HEK293 (cell line): ENCODE measurements around the gene ACAA2.

Experiments
- CTCF ChIA-PET: fragments of 350-600 bp; formaldehyde crosslinking; extraction: SDS; loops from one replicate; lab custom pipeline; 2021; ENCODE audit warnings: antibody characterized with exemption; lab: Yijun Ruan, JAX
- POLR2A ChIA-PET: fragments of 300-600 bp; formaldehyde crosslinking; extraction: SDS; loops from one replicate; lab custom pipeline; 2020; ENCODE audit warnings: antibody characterized with exemption, inconsistent platforms; lab: Yijun Ruan, JAX
- H3K27ac ChIP-seq: fragments of 200-500 bp; sonication (Bioruptor generic); 2 replicates; pipeline ENCODE4 v1.5.1; 2014; ENCODE audit warnings: low read depth, low read length, control low read depth, inconsistent platforms; ENCODE audit errors: extremely low read depth
- H3K36me3 ChIP-seq, 2 experiments: fragments of 200-500 bp in 1 of 2; sonication (Bioruptor generic) in 1 of 2; 1 replicate in 1 of 2; 2 replicates in 1 of 2; pipeline ENCODE4 v1.5.1; 2014 to 2017; ENCODE audit warnings: inconsistent platforms in 2 of 2, low read length in 2 of 2; ENCODE audit not compliant: control insufficient read depth in 2 of 2, insufficient read depth in 1 of 2
- H3K4me1 ChIP-seq: fragments of 200-500 bp; sonication (Bioruptor generic); 2 replicates; pipeline ENCODE4 v1.5.1; 2014; ENCODE audit warnings: mild to moderate bottlenecking, low read length, inconsistent platforms; ENCODE audit not compliant: control insufficient read depth, insufficient read depth
- H3K4me3 ChIP-seq: 2 replicates; pipeline ENCODE4 v1.5.1; 2011; ENCODE audit warnings: low read depth, mild to moderate bottlenecking, control low read depth, low read length, moderate library complexity
- H3K9me3 ChIP-seq: fragments of 200-500 bp; sonication (Bioruptor generic); 2 replicates; pipeline ENCODE4 v1.5.1; 2014; ENCODE audit warnings: low read depth, low read length, inconsistent platforms; ENCODE audit not compliant: control insufficient read depth, insufficient read depth
- PRDM1 ChIP-seq: fragments of 450-650 bp; formaldehyde crosslinking; IDR thresholded peaks from 2 replicates; pipeline ENCODE4; 2016; ENCODE audit warnings: missing biosample characterization, missing genetic modification characterization
- SP7 ChIP-seq: fragments of 450-650 bp; formaldehyde crosslinking; IDR thresholded peaks from 2 replicates; pipeline ENCODE4 v1.5.1; 2016; ENCODE audit warnings: missing biosample characterization, missing genetic modification characterization
- TCF7L2 ChIP-seq: IDR thresholded peaks from 2 replicates; pipeline ENCODE4 v1.6.1; 2011; ENCODE audit warnings: low read depth, mild to moderate bottlenecking, inconsistent platforms, low read length, moderate library complexity, borderline replicate concordance
- TSHZ1 ChIP-seq: fragments of 450-650 bp; formaldehyde crosslinking; IDR thresholded peaks from 2 replicates; pipeline ENCODE4 v1.5.1; 2016; ENCODE audit warnings: missing biosample characterization, missing genetic modification characterization, borderline replicate concordance
- ZNF146 ChIP-seq: fragments of 450-650 bp; formaldehyde crosslinking; IDR thresholded peaks from 2 replicates; pipeline ENCODE4 v1.5.1; 2016; ENCODE audit warnings: missing biosample characterization, missing genetic modification characterization
- ZNF174 ChIP-seq: fragments of 450-650 bp; formaldehyde crosslinking; IDR thresholded peaks from 2 replicates; pipeline ENCODE4 v1.5.0; 2017; ENCODE audit warnings: missing biosample characterization, mild to moderate bottlenecking, missing genetic modification characterization
- ZNF19 ChIP-seq: fragments of 450-650 bp; formaldehyde crosslinking; IDR thresholded peaks from 2 replicates; pipeline ENCODE4; 2016; ENCODE audit warnings: missing biosample characterization, missing genetic modification characterization, low read depth
- ZNF223 ChIP-seq: fragments of 450-650 bp; formaldehyde crosslinking; IDR thresholded peaks from 2 replicates; pipeline ENCODE4 v1.5.1; 2016; ENCODE audit warnings: missing biosample characterization, missing genetic modification characterization
- ZNF549 ChIP-seq: fragments of 450-650 bp; IDR thresholded peaks from 2 replicates; pipeline ENCODE4 v1.5.1; 2018; ENCODE audit warnings: missing biosample characterization, missing genetic modification characterization, mild to moderate bottlenecking, inconsistent platforms, moderate library complexity
- ZNF654 ChIP-seq: fragments of 450-650 bp; formaldehyde crosslinking; IDR thresholded peaks from 2 replicates; pipeline ENCODE4 v1.5.1; 2016; ENCODE audit warnings: low read depth, missing biosample characterization, missing genetic modification characterization
- ZNF664 ChIP-seq: fragments of 450-650 bp; formaldehyde crosslinking; IDR thresholded peaks from 2 replicates; pipeline ENCODE4 v1.5.1; 2016; ENCODE audit warnings: missing biosample characterization, missing genetic modification characterization
- TF ChIP-seq, protein P1 (sequence below): fragments of 450-650 bp; formaldehyde crosslinking; IDR thresholded peaks from 2 replicates; pipeline ENCODE4 v1.5.1; 2016; ENCODE audit warnings: missing biosample characterization, missing genetic modification characterization
- TF ChIP-seq, protein P2 (sequence below): fragments of 450-650 bp; formaldehyde crosslinking; conservative IDR thresholded peaks from 2 replicates; pipeline ENCODE4 v1.5.1; 2016; ENCODE audit warnings: low read depth, missing biosample characterization, missing genetic modification characterization
- TF ChIP-seq, protein P3 (sequence below): fragments of 450-650 bp; formaldehyde crosslinking; IDR thresholded peaks from 2 replicates; pipeline ENCODE4 v1.5.1; 2017; ENCODE audit warnings: missing biosample characterization, missing genetic modification characterization
- TF ChIP-seq, protein P4 (sequence below): fragments of 450-650 bp; formaldehyde crosslinking; IDR thresholded peaks from 2 replicates; pipeline ENCODE4 v1.5.1; 2016; ENCODE audit warnings: missing biosample characterization, missing genetic modification characterization

Gene ACAA2

DNA sequence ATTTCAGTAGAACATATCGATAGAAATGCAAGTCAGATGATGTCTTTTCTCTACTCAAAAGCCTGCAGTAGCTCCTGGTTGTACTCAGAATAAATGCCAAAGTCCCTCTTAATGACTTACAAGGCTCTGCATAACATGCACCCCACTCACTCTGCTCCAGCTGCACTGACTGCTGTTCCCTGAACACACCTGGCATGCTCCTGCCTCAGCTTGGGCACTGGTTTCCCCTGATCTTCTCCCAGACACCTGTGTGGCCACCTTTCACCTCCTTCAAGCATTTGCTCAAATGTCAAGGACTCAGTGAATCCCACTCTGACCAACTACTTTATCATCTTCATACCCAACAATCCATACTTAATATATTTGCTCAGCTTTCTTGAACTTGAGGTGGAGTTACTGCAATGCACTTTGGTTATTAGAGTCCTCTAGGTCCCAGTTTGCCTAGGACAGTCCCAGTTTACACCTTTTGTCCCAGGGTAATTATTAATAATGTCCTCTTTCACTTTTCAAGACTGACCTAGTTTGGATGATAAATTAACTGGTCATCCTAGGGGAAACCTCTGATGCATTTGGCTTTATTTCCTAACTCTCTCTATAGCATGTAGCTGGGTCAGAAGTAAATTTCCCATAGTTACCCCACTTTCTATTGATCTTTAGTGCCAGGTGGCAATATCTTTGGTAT lies 44.1 kb downstream of the ACAA2 start (continued):
- no peak for TF ChIP-seq ZNF223 (tag by site-specific recombination)
- no peak for TF ChIP-seq SP7 (tag by site-specific recombination)
- TF ChIP-seq TSHZ1 (tag by site-specific recombination), result no peak
- TF ChIP-seq ZNF146, result no peak
- TF ChIP-seq, all 188 proteins: peak for 0

DNA sequence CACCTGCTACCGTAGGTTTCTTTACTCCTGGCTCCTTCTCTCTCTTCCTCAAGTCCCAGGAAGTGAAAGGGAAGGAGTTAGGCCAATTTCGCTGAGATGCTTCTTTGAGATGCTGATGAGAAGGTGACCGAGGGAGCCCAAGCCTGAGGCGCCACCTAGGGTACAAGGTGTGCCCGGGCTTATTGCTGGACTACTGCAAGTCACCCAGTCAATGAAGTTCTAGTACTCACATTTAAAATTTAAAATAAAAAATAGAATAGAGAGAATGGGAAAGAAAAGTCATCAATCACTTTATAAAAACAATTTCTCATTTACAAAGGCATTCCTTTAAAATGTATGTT lies 45.3 kb downstream of the ACAA2 start:
- Histone ChIP-seq H3K4me3 (no peak overlapping the region), H3K4me1 (no peaks in the 10 kb centered on the region), H3K27ac (no peak overlapping the region), H3K36me3 (no peaks in the 10 kb centered on the region), H3K9me3 (no peaks in the 10 kb centered on the region)
- ChIA-PET POLR2A (no interaction called here), CTCF (interaction anchor here (0.6 to 5.7 kb wide), 14 partner anchors 9 to 303 kb away, joined by 3 to 41 read pairs (median 5); partner anchors contain the start of gene LIPG)
- TF ChIP-seq, protein P1, sequence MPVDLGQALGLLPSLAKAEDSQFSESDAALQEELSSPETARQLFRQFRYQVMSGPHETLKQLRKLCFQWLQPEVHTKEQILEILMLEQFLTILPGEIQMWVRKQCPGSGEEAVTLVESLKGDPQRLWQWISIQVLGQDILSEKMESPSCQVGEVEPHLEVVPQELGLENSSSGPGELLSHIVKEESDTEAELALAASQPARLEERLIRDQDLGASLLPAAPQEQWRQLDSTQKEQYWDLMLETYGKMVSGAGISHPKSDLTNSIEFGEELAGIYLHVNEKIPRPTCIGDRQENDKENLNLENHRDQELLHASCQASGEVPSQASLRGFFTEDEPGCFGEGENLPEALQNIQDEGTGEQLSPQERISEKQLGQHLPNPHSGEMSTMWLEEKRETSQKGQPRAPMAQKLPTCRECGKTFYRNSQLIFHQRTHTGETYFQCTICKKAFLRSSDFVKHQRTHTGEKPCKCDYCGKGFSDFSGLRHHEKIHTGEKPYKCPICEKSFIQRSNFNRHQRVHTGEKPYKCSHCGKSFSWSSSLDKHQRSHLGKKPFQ (tag by site-specific recombination), result no peak
- TF ChIP-seq ZNF19 (tag by site-specific recombination) (no peak), TCF7L2 (no peak), ZNF174 (tag by site-specific recombination) (no peak), PRDM1 (tag by site-specific recombination) (peak; percentile 62), ZNF549 (tag by site-specific recombination) (no peak), ZNF664 (tag by site-specific recombination) (peak; percentile 88), ZNF654 (tag by site-specific recombination) (peak; percentile 72), TSHZ1 (tag by site-specific recombination) (no peak)
- TF ChIP-seq, protein P2, sequence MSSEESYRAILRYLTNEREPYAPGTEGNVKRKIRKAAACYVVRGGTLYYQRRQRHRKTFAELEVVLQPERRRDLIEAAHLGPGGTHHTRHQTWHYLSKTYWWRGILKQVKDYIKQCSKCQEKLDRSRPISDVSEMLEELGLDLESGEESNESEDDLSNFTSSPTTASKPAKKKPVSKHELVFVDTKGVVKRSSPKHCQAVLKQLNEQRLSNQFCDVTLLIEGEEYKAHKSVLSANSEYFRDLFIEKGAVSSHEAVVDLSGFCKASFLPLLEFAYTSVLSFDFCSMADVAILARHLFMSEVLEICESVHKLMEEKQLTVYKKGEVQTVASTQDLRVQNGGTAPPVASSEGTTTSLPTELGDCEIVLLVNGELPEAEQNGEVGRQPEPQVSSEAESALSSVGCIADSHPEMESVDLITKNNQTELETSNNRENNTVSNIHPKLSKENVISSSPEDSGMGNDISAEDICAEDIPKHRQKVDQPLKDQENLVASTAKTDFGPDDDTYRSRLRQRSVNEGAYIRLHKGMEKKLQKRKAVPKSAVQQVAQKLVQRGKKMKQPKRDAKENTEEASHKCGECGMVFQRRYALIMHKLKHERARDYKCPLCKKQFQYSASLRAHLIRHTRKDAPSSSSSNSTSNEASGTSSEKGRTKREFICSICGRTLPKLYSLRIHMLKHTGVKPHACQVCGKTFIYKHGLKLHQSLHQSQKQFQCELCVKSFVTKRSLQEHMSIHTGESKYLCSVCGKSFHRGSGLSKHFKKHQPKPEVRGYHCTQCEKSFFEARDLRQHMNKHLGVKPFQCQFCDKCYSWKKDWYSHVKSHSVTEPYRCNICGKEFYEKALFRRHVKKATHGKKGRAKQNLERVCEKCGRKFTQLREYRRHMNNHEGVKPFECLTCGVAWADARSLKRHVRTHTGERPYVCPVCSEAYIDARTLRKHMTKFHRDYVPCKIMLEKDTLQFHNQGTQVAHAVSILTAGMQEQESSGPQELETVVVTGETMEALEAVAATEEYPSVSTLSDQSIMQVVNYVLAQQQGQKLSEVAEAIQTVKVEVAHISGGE, result no peak
- TF ChIP-seq, protein P3, sequence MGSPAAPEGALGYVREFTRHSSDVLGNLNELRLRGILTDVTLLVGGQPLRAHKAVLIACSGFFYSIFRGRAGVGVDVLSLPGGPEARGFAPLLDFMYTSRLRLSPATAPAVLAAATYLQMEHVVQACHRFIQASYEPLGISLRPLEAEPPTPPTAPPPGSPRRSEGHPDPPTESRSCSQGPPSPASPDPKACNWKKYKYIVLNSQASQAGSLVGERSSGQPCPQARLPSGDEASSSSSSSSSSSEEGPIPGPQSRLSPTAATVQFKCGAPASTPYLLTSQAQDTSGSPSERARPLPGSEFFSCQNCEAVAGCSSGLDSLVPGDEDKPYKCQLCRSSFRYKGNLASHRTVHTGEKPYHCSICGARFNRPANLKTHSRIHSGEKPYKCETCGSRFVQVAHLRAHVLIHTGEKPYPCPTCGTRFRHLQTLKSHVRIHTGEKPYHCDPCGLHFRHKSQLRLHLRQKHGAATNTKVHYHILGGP (tag by site-specific recombination), result no peak
- TF ChIP-seq, protein P4, sequence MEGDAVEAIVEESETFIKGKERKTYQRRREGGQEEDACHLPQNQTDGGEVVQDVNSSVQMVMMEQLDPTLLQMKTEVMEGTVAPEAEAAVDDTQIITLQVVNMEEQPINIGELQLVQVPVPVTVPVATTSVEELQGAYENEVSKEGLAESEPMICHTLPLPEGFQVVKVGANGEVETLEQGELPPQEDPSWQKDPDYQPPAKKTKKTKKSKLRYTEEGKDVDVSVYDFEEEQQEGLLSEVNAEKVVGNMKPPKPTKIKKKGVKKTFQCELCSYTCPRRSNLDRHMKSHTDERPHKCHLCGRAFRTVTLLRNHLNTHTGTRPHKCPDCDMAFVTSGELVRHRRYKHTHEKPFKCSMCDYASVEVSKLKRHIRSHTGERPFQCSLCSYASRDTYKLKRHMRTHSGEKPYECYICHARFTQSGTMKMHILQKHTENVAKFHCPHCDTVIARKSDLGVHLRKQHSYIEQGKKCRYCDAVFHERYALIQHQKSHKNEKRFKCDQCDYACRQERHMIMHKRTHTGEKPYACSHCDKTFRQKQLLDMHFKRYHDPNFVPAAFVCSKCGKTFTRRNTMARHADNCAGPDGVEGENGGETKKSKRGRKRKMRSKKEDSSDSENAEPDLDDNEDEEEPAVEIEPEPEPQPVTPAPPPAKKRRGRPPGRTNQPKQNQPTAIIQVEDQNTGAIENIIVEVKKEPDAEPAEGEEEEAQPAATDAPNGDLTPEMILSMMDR (tag by site-specific recombination), result peak; percentile 58
